ENCODE data around the gene SLC9A9.
A peak's percentile ranks its signal among the peaks of the same experiment; 100 is the strongest.

Gene SLC9A9

DNA sequence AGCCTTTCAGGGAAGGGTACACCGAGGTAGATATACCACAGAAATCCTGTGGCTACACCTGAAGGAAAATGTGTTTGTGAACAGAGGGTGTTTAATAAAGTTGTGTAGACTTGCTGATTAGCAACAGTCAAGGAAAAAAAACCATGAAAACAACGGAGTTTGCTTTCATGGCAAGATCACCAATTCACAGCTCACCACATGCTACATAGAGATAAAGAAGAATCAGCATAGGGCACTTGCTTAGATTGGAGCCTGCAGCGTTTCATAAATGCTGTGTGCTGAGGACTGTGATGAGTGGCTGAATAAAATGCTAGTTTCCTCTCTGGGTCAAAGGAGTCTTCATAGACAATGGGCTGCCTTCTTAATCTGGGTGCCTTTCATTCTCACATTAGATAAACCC lies 257.6 kb downstream of the SLC9A9 start:
- Histone ChIP-seq H3K4me3 (ENCODE audit: low read depth in 1 of 2, low read length in 2 of 2) (no peak overlapping the region), H3K9me3 (ENCODE audit: control insufficient read depth in 1 of 2, low read length in 2 of 2) (no peaks in the 10 kb centered on the region), H3K4me1 (ENCODE audit: control insufficient read depth in 1 of 2, insufficient read depth in 2 of 2, low read length in 2 of 2) (peaks cover 4 to 10% of the 10 kb centered on the region in 2 donors), H3K27ac (ENCODE audit: low read length) (no peak overlapping the region), H3K27me3 (ENCODE audit: low read depth, low read length) (no peaks in the 10 kb centered on the region), H3K36me3 (ENCODE audit: control insufficient read depth in 1 of 2, insufficient read depth in 2 of 2, low read length in 2 of 2) (no peaks in the 10 kb centered on the region)

DNA sequence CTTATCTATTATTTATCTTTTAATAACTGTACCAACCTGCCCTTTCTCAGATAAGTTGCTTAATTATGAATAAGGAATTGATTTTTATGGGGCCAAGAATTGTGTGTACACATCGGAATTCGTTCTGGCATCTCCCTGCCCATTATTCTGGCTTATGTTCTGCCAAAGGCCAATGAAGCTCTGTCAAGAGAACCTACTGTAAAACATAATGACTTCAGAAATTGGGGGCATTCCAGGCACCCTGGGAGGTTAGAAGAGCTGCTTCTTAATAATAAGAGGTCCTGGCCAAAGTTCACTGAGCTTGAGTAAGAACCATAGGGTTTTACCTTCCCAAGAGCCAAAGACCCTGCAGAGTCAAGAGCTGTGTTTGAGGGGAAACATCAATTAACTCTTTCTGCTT lies 261.7 kb downstream of the SLC9A9 start:
- Histone ChIP-seq H3K27me3 (ENCODE audit: low read depth, low read length) (no peaks in the 10 kb centered on the region), H3K9me3 (ENCODE audit: control insufficient read depth in 1 of 2, low read length in 2 of 2) (no peaks in the 10 kb centered on the region), H3K36me3 (ENCODE audit: control insufficient read depth in 1 of 2, insufficient read depth in 2 of 2, low read length in 2 of 2) (peaks cover 0 to 7% of the 10 kb centered on the region in 2 donors), H3K4me1 (ENCODE audit: control insufficient read depth in 1 of 2, insufficient read depth in 2 of 2, low read length in 2 of 2) (peaks cover 5 to 10% of the 10 kb centered on the region in 2 donors), H3K27ac (ENCODE audit: low read length) (no peak overlapping the region), H3K4me3 (ENCODE audit: low read depth in 1 of 2, low read length in 2 of 2) (no peak overlapping the region)

DNA sequence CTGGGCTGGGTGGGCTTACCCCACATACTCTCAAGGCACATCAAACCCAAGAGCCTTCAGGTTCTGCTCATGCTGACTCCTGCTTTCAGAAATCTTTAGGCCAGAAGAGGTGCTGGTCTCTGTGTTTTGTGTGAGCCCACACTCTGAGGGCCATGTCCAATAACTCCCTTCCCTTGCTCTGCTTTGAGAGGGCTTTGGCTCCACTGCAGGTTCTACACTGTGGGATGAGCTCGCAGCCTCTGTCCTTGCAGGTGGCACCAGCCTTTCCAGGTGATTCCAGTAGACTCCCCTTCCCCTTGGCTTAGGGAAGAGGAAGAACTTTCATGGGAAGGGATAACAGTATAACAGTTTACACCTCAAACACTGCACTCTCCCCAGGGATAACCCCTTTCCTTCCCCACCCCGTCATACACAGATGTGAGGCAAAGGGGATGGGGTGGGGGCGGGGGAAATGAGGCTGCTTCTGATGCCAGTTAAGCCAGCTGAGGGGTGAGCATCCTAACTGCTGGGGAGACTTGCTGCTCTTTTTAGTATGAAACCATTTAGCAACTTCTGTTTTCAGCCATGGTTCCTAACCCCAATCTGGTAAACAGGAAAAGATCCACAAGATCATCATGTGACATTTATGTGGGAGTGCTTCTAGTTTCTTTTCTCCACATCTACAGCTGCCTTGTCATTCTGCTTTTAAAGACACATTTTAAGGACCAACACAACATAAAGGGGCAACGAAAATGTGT lies 262.4 kb downstream of the SLC9A9 start:
- Histone ChIP-seq H3K4me1 (ENCODE audit: control insufficient read depth in 1 of 2, insufficient read depth in 2 of 2, low read length in 2 of 2) (peaks cover 5 to 10% of the 10 kb centered on the region in 2 donors), H3K27me3 (ENCODE audit: low read depth, low read length) (no peaks in the 10 kb centered on the region), H3K27ac (ENCODE audit: low read length) (peak overlapping the region; percentile 41), H3K9me3 (ENCODE audit: control insufficient read depth in 1 of 2, low read length in 2 of 2) (no peaks in the 10 kb centered on the region), H3K36me3 (ENCODE audit: control insufficient read depth in 1 of 2, insufficient read depth in 2 of 2, low read length in 2 of 2) (peaks cover 0 to 7% of the 10 kb centered on the region in 2 donors), H3K4me3 (ENCODE audit: low read depth in 1 of 2, low read length in 2 of 2) (no peak overlapping the region)

DNA sequence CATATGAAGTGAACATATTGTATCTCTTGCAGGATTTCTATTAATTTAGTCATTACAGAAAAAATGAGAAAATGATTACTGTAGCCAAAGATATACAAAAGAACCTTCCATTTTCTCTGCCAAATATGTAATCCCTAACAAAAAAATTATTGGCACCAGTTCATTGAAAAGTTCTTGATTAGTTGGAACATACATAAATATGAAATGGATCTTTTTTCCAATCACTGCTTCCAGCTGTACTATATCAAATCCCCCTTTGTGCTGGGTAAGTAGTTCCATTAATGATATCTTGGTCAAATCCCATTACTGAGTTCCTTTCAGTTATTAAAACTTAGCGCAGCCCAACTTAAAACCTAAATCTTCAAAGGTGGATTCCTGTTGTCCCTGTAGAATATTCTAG lies 263.8 kb downstream of the SLC9A9 start:
- H3K4me1 ChIP-seq (ENCODE audit: control insufficient read depth in 1 of 2, insufficient read depth in 2 of 2, low read length in 2 of 2): peaks cover 5 to 10% of the 10 kb centered on the region in 2 donors
- peaks cover 0 to 7% of the 10 kb centered on the region in 2 donors for H3K36me3 ChIP-seq (ENCODE audit: control insufficient read depth in 1 of 2, insufficient read depth in 2 of 2, low read length in 2 of 2)
- H3K4me3 ChIP-seq (ENCODE audit: low read depth in 1 of 2, low read length in 2 of 2): no peak overlapping the region
- no peaks in the 10 kb centered on the region for H3K27me3 ChIP-seq (ENCODE audit: low read depth, low read length)
- no peaks in the 10 kb centered on the region for H3K9me3 ChIP-seq (ENCODE audit: control insufficient read depth in 1 of 2, low read length in 2 of 2)
- H3K27ac ChIP-seq (ENCODE audit: low read length): no peak overlapping the region

DNA sequence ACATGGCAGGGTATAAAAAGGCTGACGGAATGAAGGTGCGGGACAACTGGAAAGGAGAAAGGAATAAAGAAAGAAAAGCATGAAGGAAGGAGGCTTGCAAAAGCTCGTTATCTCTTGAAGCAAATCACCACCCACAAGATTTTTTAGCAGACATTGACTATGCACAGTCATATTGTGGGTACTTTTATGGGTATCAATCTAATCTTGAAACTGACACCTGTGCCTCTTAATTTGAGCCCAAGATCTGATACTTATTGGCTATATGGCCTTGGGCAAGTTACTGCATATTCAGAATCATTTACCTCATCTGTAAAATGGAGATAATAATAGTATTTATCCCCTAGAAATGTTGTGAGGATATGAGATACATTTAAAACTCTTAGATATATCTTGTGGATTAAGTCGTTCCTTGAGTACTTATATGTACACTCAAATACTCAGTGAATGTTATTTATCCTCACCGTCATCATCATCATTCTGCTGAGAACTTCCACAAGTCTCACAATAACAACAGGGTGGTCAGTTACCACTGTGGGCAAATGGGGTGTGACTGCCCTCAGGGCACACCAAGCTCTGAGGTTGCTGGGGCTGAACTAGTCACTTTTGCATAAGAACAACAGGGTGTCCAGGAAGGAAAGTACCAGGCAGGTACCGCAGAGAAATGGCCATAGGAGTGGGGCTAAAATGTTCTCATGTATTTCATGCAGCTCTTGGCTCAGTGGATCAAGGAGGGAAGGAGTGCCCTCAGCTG lies 266.1 kb downstream of the SLC9A9 start:
- Histone ChIP-seq H3K27me3 (ENCODE audit: low read depth, low read length) (no peaks in the 10 kb centered on the region), H3K4me3 (ENCODE audit: low read depth in 1 of 2, low read length in 2 of 2) (no peak overlapping the region), H3K4me1 (ENCODE audit: control insufficient read depth in 1 of 2, insufficient read depth in 2 of 2, low read length in 2 of 2) (peaks cover 5 to 10% of the 10 kb centered on the region in 2 donors), H3K27ac (ENCODE audit: low read length) (no peak overlapping the region), H3K9me3 (ENCODE audit: control insufficient read depth in 1 of 2, low read length in 2 of 2) (no peaks in the 10 kb centered on the region), H3K36me3 (ENCODE audit: control insufficient read depth in 1 of 2, insufficient read depth in 2 of 2, low read length in 2 of 2) (peaks cover 0 to 7% of the 10 kb centered on the region in 2 donors)

DNA sequence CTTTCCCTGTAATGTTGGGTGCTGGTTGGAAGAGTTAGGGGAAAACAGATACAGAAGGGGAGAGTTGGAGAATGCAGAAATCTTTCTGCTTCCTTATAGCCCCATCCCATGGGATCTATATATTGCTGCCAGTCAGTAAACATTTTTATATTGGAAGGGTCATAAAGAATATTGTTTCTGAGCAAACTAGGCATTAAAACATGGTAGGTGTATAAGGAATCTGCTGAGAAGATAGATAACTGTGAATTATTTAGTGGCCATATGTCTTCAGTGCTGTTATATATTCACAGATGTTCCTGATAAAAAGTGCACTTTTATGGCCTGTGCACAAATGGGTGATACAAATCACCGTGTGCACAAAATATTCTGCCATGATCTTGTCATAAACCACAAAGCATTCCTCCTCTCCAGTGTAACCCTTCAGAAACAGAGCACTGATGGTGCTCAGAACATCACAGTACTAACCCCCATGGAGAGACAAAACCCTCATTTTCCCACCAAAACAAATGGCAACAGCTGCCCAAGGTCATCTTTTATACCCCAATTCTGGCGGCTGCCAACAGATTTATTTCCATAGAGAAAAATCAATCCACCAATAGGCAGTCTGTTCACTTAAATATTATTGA lies 269.3 kb downstream of the SLC9A9 start:
- Histone ChIP-seq H3K27me3 (ENCODE audit: low read depth, low read length) (no peaks in the 10 kb centered on the region), H3K9me3 (ENCODE audit: control insufficient read depth in 1 of 2, low read length in 2 of 2) (no peaks in the 10 kb centered on the region), H3K27ac (ENCODE audit: low read length) (no peak overlapping the region), H3K4me1 (ENCODE audit: control insufficient read depth in 1 of 2, insufficient read depth in 2 of 2, low read length in 2 of 2) (no peaks in the 10 kb centered on the region), H3K4me3 (ENCODE audit: low read depth in 1 of 2, low read length in 2 of 2) (no peak overlapping the region), H3K36me3 (ENCODE audit: control insufficient read depth in 1 of 2, insufficient read depth in 2 of 2, low read length in 2 of 2) (peaks cover 0 to 7% of the 10 kb centered on the region in 2 donors)

DNA sequence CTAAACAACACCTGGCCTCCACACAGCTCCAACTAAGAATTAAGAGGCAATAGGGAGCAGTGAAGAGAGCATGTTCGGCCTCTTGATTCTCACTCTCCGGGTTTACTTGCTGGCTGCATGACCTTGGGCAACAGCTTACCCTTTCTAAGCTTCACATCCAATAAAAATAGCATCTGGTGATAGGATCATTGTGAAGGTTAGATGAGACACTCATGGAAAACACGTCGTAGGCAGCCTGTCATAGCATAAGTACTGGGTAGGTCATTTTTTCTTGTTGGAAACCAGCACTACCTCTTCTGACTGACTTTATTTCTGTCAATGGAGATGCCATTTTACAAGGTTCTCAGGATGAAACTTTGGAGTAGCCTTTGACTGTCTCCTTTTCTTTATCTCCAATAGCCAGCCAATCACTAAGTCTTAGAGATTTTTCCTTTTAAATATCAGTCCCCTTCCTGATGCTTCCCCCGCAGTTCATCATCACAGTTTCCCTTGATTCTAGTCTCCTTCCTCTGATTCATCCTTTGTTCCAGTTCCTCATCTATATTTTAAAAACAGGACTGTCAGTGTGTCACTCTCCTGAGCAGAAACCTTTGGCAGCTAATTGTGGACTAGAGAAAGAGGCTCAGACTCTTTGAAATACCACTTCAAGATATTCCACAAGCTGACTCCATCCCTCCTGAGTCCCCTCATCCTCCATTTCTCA lies 271.5 kb downstream of the SLC9A9 start:
- Histone ChIP-seq H3K4me1 (ENCODE audit: control insufficient read depth in 1 of 2, insufficient read depth in 2 of 2, low read length in 2 of 2) (no peaks in the 10 kb centered on the region), H3K36me3 (ENCODE audit: control insufficient read depth in 1 of 2, insufficient read depth in 2 of 2, low read length in 2 of 2) (no peaks in the 10 kb centered on the region), H3K4me3 (ENCODE audit: low read depth in 1 of 2, low read length in 2 of 2) (no peak overlapping the region), H3K9me3 (ENCODE audit: control insufficient read depth in 1 of 2, low read length in 2 of 2) (no peaks in the 10 kb centered on the region), H3K27ac (ENCODE audit: low read length) (no peak overlapping the region), H3K27me3 (ENCODE audit: low read depth, low read length) (no peaks in the 10 kb centered on the region)

DNA sequence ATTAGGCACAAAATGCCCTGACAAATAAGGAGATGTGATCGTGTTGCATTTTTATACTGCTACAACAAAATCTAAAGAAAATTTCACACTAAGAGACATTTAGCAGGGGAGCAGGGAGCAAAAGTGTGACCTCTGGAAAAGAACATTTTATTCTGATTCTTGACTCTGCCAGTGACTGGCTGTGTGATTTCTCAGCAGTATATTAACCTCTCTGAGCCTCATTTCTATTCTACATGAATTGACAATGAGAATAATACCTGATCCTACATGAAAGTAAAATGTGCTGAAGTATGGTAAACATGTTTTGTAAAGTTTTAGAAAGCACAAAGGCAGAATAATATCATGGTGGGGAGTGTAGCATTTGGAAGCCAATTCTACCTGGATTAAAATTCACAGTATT lies 273.3 kb downstream of the SLC9A9 start:
- Histone ChIP-seq H3K9me3 (ENCODE audit: control insufficient read depth in 1 of 2, low read length in 2 of 2) (no peaks in the 10 kb centered on the region), H3K4me1 (ENCODE audit: control insufficient read depth in 1 of 2, insufficient read depth in 2 of 2, low read length in 2 of 2) (no peaks in the 10 kb centered on the region), H3K27me3 (ENCODE audit: low read depth, low read length) (no peaks in the 10 kb centered on the region), H3K36me3 (ENCODE audit: control insufficient read depth in 1 of 2, insufficient read depth in 2 of 2, low read length in 2 of 2) (no peaks in the 10 kb centered on the region), H3K4me3 (ENCODE audit: low read depth in 1 of 2, low read length in 2 of 2) (no peak overlapping the region), H3K27ac (ENCODE audit: low read length) (no peak overlapping the region)

DNA sequence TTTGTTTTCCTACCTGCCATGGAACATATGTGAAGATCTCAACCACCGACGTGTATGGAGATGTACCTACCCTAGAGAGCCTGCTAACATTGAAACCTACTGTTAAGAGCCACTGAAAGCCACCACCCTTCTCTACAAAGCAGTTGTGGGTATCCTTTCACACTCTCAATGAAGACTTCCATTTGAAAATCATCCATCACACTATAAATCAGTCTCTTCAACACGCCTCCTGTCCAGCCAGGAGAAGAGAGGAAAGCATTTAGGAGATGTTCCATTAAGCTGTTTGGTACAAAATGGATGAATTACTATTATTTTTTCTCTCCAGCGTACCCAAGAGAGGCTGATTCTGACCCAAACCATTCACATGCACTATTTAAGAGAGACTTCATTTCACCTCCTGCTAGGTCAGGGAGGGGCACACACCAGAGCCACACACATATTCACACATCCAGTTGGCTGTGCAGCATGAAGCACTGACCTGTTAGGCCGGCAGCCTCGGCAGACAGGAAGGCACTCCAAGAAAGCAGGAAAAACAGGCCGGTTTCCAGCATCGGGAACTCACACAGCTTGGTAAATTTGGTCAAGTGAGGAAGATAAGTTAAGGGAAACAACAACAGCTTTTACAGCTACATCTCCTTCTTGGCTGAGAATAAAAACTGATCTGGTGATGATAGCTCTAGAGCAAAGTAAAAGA lies 274.5 kb downstream of the SLC9A9 start:
- Histone ChIP-seq H3K27ac (ENCODE audit: low read length) (no peak overlapping the region), H3K36me3 (ENCODE audit: control insufficient read depth in 1 of 2, insufficient read depth in 2 of 2, low read length in 2 of 2) (no peaks in the 10 kb centered on the region), H3K4me1 (ENCODE audit: control insufficient read depth in 1 of 2, insufficient read depth in 2 of 2, low read length in 2 of 2) (no peaks in the 10 kb centered on the region), H3K4me3 (ENCODE audit: low read depth in 1 of 2, low read length in 2 of 2) (no peak overlapping the region), H3K9me3 (ENCODE audit: control insufficient read depth in 1 of 2, low read length in 2 of 2) (no peaks in the 10 kb centered on the region), H3K27me3 (ENCODE audit: low read depth, low read length) (no peaks in the 10 kb centered on the region)

DNA sequence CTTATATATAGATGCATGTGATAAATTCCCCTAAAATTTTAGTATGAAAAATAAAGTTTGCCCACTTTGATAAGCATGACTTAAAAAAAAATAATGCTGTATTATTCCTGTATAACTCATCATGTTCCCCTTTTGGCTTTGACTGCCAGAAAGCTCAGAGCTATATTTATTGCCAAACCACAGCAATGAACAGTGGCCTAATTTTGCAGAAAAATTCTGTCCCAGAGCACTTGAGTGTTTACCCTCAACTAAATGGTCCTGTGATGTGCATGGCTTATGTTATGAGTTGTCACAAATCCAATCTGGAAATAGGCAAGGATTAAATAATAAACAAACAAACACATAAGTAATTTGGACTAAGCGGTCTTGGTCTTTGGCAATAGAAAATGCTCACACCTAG lies 276.7 kb downstream of the SLC9A9 start:
- no peak overlapping the region for H3K27ac ChIP-seq (ENCODE audit: low read length)
- H3K4me1 ChIP-seq (ENCODE audit: control insufficient read depth in 1 of 2, insufficient read depth in 2 of 2, low read length in 2 of 2): no peaks in the 10 kb centered on the region
- no peaks in the 10 kb centered on the region for H3K9me3 ChIP-seq (ENCODE audit: control insufficient read depth in 1 of 2, low read length in 2 of 2)
- no peaks in the 10 kb centered on the region for H3K27me3 ChIP-seq (ENCODE audit: low read depth, low read length)
- H3K36me3 ChIP-seq (ENCODE audit: control insufficient read depth in 1 of 2, insufficient read depth in 2 of 2, low read length in 2 of 2): no peaks in the 10 kb centered on the region
- no peak overlapping the region for H3K4me3 ChIP-seq (ENCODE audit: low read depth in 1 of 2, low read length in 2 of 2)
